ELR (cell line): ENCODE data around the gene SP7.
"Not testable (repeated sequence)": the region's sequence is repeated elsewhere in the genome, so short reads cannot be mapped to it uniquely, and the experiment has no call there.

Experiments used
- DNase-seq: peaks from one replicate; pipeline ENCODE4 v3.0.0-alpha.2; 2015; ENCODE audit warnings: low read depth

SP7 gene

DNA sequence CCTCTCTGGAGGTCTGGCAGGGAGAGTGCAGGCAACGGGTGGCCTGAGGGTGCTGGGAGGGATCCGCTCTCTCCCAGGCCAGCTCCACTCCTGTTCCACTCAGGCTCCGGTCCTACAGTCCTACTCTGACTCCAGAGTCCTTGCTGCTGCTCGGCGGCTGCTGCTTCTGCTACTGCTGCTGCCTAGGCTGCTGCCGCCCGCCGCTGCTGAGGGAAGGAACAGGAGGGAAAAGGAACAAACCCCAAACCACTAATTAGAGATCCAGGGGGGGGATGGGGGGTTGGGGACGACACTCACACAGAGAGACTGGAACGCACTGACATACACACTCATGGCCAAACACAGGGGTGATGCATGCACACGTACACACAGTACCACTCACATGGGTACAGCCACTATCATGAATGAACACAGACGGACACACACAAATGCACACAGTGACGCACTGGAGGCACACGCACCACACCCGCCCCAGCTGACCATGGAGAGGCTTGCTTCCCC is at the start of gene SP7:
Gene SP7, minus strand, starts transcription at position 174 of the 501 bp plus-strand sequence. CDS start 708 bp downstream, outside the sequence.
- DNase-seq, result no peak

DNA sequence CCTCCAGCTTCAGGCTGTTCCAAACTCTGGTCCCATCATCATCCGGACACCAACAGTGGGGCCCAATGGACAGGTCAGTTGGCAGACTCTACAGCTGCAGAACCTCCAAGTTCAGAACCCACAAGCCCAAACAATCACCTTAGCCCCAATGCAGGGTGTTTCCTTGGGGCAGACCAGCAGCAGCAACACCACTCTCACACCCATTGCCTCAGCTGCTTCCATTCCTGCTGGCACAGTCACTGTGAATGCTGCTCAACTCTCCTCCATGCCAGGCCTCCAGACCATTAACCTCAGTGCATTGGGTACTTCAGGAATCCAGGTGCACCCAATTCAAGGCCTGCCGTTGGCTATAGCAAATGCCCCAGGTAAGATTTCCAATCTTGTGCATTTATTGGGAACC is 47.1 kb upstream of the SP7 start:
- no peak for DNase-seq

DNA sequence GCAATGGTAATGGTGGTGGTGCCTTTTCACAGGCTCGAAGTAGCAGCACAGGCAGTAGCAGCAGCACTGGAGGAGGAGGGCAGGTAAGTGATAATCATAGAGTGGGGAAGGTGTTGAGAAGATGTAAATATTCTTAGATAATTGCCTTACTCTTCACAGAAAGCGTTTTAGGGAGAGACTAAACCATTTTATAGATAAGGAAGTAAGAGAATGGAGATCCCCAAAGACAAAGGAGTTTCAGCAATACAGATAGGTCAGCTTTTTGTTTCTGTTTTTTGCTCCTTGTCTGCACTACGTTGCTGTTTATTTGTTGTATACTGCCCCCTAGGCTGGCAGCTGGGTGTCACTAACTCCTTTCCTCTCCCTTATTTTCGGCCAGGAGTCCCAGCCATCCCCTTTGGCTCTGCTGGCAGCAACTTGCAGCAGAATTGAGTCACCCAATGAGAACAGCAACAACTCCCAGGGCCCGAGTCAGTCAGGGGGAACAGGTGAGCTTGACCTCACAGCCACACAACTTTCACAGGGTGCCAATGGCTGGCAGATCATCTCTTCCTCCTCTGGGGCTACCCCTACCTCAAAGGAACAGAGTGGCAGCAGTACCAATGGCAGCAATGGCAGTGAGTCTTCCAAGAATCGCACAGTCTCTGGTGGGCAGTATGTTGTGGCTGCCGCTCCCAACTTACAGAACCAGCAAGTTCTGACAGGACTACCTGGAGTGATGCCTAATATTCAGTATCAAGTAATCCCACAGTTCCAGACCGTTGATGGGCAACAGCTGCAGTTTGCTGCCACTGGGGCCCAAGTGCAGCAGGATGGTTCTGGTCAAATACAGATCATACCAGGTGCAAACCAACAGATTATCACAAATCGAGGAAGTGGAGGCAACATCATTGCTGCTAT is 45.8 kb upstream of the SP7 start:
- DNase-seq, result peak; percentile 74

DNA sequence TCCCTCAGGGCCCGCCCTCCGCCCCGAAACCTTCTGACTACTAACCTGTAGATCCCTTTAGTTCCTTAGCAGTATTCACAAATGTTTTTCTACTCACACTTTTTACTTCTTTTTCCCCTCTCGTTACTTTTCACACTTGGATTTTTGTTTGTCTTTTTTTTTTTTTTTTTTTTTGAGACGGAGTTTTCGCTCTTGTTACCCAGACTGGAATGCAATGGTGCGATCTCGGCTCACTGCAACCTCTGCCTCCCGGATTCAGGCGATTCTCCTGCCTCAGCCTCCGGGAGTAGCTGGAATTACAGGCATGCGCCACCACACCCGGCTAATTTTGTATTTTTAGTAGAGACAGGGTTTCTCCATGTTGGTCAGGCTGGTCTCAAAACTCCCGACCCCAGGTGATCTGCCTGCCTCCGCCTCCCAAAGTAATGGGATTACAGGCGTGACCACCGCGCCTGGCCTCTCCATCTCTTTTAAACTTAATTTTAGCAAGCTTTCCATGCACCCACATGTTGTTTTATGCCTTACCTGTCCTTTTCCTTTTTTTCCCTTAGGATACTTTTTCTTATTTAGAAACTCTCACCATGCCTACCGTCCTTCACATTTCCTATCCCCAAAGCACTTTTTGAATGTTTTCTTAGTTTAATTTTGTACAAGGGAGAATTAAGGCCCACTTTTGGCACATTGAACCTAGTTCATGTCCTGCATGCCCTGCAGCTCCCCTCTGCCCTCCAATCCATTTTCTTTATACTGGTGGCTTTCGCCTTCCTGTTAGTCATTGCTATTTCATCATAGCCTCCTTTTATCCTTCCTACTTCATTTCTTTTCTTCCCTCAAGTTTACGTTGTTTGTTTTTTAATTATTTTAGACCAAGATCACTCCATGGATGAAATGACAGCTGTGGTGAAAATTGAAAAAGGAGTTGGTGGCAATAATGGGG is 44.9 kb upstream of the SP7 start:
- peak; percentile 81 for DNase-seq

DNA sequence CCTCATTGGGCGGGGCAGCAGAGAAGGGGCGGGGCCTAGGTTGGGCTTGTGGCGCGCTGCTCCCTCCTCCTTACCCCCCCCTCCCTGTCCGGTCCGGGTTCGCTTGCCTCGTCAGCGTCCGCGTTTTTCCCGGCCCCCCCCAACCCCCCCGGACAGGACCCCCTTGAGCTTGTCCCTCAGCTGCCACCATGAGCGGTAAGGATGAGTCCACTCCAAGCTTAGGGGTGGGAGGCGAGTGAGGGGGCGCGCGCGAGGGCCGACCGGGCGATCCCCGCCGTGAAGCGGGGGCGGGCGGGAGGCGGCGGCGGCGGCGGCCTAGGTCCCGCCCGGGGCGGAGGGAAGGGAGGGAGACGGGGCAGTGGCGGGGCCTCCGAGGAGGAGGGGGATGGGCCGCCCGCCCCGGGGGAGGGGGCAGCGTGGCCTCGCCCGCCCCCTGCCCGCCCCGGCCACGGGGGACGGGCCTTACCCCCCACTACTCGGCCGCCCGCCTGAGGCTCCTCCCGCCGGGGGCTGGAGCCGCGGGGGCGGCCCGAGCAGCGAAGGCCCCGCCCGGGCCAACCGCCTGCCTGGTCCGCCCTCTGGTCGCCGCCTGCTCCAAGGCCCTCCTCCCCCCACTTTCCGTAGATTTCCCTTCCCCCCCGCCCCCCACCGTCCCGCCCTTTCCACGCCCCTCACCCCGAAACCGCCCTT is 44.1 kb upstream of the SP7 start, which contains the start of gene SP1:
Gene SP1, plus strand, starts transcription at position 73 of the 690 bp plus-strand sequence. Its CDS starts 116 bp downstream, at position 189.
- DNase-seq, result peak; percentile 94

DNA sequence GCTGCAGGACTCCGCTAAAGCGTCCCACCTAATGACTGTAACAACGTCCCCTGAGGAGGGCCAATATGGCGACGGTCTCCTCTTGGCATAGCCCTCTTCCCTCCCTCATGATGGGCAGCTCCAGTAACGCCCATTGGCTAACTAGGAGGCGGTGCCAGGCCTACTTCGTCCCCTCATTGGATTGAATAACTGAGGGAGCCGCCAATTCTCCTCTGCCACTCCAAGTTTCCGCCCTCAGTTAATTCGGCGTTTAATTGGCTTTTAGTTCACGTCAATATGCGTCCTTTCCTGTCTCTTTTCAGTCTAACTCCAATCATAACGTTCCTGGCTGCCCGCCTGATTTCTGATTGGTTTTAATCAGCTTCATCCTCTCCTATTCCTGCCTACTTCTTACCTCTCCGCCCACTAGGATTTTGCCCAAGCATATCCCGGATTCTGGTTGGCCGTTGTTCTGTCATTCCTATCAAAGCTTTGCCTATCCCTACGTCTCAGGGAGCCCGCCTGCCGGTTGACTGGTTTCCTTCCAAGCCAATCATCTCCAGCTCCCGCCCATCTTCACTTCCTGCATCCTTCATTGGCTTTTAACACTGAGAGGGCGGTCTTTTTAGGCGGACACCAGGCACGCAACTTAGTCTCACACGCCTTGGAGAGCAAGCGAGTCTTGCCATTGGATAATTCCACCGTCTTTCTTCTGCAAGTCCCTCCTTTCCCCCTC is 43.4 kb upstream of the SP7 start:
- DNase-seq, result peak; percentile 100

DNA sequence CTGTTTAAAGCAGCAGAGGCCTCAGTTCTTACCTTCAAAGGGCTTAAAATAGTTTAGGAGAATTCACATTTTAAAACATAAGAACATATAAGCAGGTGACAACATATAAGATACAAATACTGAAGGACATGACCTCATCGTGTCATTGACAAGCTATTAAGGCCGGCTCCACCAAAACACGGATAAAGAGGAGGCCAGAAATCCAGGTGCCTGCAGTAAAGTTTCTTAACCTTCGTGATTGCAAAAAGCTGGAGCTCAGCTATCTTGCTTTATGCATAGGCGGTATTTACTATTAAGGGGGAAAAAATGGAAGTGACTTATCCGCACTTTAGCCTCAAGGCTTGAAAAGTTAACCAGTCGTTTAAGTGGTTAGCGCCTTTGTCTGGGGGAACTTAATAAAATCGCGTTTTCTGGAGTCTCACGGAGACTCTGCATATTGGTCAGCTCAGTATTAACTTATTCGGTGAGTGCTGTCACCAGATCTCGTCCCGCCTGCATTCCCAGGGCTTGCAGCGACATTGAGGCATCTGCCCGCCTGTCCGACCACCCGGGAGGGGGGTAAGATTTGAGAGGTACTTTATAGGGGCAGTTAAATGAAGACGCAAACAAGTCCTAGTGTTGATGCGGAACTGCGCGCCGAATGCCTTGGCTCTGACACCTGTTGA is 42.7 kb upstream of the SP7 start:
- peak; percentile 9 for DNase-seq

DNA sequence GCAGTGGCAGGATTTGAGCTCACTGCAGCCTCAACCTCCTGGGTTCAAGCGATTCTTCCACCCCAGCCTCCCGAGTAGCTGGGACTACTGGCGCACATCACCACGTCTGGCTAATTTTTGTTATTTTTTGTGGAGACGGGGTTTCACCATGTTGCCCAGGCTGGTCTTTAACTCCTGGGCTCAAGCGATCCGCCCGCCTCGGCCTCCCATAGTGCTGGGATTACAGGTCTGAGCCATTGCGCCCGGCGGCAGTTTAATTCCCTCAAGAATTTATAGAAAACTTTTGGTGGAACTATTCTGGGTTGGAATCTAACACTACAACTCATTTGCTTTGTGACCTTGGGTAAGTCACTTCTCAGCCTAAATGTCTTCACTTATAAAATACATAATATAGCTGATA is 42.1 kb upstream of the SP7 start:
- DNase-seq, result no peak

DNA sequence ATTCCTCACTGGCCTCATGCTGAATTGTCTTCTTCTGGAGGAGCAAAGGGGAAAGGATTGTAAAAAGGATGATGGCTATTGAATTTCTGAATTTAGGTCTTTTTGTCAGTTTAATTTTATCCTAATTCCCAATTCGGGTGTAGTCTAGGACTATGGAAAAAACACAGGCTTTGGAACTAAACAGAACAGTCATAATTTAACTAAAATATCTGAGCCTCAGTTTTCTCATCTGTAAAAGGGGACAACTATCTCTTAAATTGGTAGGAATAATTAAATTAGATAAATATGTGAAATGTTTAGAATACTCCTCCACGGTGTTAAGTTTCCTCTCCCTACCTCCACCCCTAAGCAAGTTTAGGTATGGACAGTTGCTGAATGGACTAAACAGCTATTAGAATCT is 40.6 kb upstream of the SP7 start:
- DNase-seq, result no peak

DNA sequence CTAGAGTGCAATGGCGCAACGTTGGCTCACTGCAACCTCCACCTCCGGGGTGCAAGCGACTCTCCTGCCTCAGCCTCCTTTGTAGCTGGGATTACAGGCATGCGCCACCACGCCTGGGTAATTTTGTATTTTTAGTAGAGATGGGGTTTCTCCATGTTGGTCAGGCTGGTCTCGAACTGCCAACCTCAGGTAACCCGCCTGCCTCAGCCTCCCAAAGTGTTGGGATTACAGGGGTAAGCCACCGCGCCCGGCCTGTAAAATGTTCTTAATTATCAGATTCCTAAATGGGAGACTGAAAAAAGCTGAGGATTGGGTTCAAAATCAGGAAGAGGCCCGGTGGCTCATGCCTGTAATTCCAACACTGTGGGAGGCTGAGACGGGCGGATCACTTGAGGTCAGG is 38.1 kb upstream of the SP7 start:
- not testable (repeated sequence) for DNase-seq

DNA sequence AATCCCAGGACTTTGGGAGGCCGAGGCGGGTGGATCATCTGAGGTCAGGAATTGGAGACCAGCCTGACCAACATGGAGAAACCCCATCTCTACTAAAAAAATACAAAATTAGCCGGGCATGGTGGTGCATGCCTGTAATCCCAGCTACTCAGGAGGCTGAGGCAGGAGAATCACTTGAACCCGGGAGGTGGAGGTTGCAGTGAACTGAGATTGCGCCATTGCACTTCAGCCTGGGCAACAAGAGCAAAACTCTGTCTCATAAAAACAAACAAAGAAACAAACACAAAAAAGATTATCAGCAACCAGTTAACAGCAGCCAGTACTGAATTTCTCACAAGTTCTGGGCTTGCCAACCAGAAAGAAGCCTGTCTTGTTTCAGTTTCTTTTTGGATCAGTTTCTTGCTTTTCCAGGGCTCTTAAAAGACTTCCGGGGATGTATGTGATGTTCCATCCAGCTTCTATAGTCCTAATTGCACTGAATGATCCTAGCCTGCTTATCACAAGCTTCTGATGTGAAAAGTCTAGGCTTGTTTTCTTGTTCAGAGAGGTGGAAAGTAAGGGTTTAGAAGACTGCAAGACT is 37.5 kb upstream of the SP7 start:
- DNase-seq, result not testable (repeated sequence)

DNA sequence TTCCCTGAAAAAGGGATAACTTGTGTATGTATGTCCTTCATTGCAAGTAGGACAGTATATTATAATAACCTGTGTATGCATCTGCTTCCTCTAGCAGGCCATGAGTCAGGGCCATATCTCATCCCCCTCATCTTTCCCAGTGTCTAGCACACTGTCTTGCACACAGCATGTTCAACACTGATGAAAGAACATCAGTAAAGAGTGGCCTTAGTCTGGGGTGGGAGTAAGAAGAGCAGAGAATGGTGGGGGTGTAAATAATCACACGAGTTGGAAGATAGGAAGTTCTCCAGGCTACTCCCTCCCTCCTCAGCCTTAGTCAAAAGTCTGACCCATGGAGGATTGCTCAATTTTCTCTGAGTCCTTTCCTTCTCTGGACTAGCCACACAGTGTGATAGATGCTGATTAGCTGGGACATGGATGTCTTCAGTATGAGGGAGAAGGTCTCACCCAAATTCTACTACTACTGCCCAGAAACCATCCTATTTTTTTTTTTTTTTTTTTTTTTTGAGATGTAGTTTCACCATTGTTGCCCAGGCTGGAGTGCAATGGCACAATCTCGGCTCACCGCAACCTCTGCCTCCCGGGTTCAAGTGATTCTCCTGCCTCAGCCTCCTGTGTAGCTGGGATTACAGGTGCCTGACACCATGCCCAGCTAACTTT is 29.2 kb upstream of the SP7 start:
- peak; percentile 66 for DNase-seq

DNA sequence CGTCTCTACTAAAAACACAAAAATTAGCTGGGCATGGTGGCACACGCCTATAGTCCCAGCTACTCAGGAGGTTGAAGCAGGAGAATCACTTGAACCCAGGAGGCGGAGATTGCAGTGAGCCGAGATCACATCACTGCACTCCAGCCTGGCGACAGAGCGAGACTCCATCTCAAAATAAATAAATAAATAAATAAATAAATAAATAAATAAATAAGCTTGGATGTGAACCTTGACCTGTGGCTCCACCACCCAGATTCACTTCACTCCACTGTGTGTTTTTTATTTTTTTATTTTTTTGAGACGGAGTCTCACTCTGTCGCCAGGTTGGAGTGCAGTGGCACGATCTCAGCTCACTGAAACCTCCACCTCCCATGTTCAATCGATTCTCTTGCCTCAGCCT is 25.5 kb upstream of the SP7 start:
- DNase-seq, result not testable (repeated sequence)

DNA sequence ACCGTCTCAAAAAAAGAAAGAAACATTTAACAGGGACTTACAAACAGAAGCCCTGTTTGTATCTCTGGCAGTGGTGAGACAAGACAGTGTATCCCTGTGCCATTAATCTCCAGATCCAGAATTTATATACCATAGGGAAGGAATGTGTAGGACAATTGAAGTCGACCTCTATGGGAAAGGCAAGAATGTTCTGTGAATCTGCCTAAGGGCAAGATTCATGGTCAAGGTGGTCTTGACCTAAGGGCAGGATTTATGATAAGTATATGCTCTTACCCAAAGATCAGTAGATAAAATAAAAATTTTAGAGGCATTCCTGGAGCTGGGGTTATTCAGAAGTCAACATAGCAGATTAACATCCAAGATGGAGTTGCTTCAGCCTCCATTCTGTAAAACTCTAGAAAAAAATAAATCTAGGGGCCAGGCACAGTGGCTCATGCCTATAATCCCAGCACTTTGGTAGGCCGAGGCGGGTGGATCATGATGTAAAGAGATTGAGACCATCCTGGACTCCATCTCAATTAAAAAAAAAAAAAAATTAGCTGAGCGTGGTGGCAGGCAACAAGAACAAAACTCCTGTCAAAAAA is 22.8 kb upstream of the SP7 start:
- no peak for DNase-seq

DNA sequence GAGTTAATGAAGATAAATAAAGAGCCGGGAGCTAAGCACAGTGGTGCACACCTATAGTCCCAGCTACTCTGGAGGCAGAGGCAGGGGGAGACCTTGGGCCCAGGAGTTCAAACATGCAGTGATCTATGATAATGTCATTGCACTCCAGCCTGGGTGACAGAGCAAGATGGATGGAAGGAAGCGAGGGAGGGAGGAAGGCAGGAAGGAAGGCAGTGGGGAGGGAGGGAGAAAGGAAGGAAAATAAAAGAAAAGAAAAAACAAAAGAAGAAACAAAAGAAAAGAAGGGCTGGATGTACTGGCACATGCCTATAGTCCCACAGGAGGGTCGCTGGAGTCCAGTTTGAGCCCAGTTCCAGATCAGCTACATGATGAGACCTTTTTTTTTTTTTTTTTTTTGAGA is 19.0 kb upstream of the SP7 start:
- DNase-seq, result no peak

DNA sequence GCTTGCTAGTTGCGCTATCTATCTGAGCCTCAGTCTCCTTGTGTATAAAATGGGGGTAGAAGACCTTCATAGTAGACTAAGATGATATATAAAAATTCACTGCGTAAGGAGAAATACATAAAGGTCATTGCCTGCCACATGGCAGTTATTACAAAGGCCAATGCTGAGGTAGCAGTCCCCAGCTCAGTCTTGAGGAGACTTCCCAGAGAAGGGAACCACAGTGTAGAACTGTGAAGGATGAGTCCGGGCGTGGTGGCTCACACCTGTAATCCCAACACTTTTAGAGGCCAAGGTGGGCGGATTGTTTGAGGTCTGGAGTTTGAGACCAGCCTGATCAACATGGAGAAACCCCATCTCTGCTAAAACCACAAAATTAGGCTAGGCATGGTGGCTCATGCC is 17.1 kb upstream of the SP7 start:
- no peak for DNase-seq

DNA sequence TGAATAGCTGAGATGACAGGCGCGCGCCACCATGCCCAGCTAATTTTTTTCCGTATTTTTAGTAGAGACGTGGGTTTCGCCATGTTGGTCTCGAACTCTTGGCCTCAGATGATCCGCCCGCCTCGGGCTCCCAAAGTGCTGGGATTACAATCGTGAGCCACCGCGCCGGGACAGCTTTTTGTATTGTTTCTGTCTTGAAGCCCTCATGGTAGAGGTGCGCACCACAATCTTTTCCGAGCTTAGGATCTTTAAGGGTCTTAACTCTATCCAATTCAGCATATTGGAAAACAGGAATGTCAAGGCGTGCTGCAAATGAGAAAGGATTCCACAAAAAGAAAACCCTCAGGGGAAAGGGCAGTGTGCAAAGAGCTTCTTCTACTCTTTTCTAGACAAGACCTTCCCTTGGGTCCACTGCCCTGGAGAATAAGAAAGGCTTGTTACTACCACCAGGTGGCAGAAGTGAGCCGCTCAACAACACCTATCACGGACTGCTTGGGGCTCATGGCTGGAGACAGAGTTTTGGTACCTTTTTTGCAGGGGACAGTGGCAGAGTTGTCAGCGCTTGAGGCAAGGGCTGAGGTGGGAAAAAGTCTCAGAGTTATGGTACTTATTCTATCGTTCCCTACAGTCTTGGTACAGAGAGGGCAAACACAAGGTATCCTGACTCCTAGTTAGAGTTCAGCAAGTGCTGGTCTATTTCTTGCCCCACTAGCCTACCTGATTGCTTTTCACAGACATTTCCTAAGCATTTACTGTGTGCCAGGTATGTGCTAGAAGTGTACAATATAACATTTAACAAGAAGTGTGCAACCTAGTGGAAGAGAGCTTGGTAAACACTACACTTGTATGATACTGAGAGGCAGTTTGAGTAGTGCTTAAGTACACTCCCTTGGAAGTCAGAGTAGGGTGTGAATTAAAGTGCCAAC is 16.4 kb upstream of the SP7 start:
- peak; percentile 87 for DNase-seq

DNA sequence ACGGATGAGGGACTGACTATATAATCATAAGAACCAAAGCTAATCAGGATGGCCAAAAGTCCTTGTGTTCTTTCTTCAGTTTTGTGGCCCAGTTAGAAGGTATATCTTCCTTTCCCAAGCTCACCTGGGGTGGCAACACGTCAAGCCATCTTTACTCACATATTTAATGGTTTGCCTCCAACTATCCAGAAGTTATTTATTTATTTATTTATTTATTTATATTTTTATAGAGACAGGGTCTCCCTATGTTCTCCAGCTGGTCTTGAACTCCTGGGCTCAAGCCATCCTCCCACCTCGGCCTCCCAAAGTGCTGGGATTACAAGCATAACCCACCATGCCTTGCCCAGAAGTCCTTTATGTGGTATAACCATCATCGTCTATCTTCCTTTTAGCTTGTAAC is 11.8 kb upstream of the SP7 start:
- DNase-seq, result no peak
